K562 (cell line): Measurements from ENCODE around the gene EML1.

Experiments
- CBX5 ChIP-seq: IDR thresholded peaks from 2 replicates; pipeline ENCODE4 v1.6.1; 2014; ENCODE audit warnings: low read depth, borderline replicate concordance
- CHD2 ChIP-seq: IDR thresholded peaks from 2 replicates; pipeline ENCODE4 v1.6.1; 2011; ENCODE audit warnings: low read depth, low read length
- CTCF ChIP-seq, 3 experiments: IDR thresholded peaks in 2 of 3; conservative IDR thresholded peaks in 1 of 3; 2 replicates each; pipeline ENCODE4 v1.5.1; 2011 to 2012; ENCODE audit warnings: low read length in 3 of 3, mild to moderate bottlenecking in 3 of 3, control low read depth in 2 of 3, improper control_type of control experiment in 1 of 3, inconsistent platforms in 1 of 3, low read depth in 1 of 3, mixed read lengths in 1 of 3, moderate library complexity in 1 of 3; ENCODE audit not compliant: insufficient read depth in 2 of 3
- ETS1 ChIP-seq: conservative IDR thresholded peaks from 2 replicates; pipeline ENCODE4 v1.6.1; 2011; ENCODE audit warnings: low read depth, mild to moderate bottlenecking, low read length; ENCODE audit not compliant: control insufficient read depth
- EZH2 ChIP-seq: IDR thresholded peaks from 2 replicates; pipeline ENCODE4 v1.6.1; 2012; ENCODE audit warnings: low read depth, mild to moderate bottlenecking, inconsistent platforms, low read length, borderline replicate concordance
- GABPB2 ChIP-seq: fragments of 250-450 bp; sonication (Bioruptor Pico); conservative IDR thresholded peaks from 2 replicates; pipeline ENCODE4 v1.5.1; 2021; ENCODE audit warnings: mild to moderate bottlenecking
- HDAC6 ChIP-seq: IDR thresholded peaks from 2 replicates; pipeline ENCODE4 v1.6.1; 2012; ENCODE audit warnings: low read depth, mild to moderate bottlenecking, control low read depth, inconsistent platforms, low read length, moderate library complexity
- PHB ChIP-seq: fragments of 250-450 bp; sonication (Bioruptor Pico); IDR thresholded peaks from 2 replicates; pipeline ENCODE4 v1.5.0; 2021
- SRSF9 ChIP-seq: fragments of 200-400 bp; formaldehyde crosslinking; IDR thresholded peaks from 2 replicates; pipeline ENCODE4 v1.6.1; 2017; ENCODE audit warnings: low read depth, low read length, borderline replicate concordance
- TCF7L2 ChIP-seq: fragments of 150-350 bp; IDR thresholded peaks from 2 replicates; pipeline ENCODE4 v1.6.1; 2016; ENCODE audit warnings: low read depth, mild to moderate bottlenecking, low read length, moderate library complexity
- USF2 ChIP-seq: sonication (generic); formaldehyde crosslinking; IDR thresholded peaks from 2 replicates; pipeline ENCODE4 v1.5.0; 2020; ENCODE audit warnings: missing genetic modification reagents
- ZFX ChIP-seq: sonication (generic); formaldehyde crosslinking; IDR thresholded peaks from 2 replicates; pipeline ENCODE4 v1.8.0; 2022; ENCODE audit warnings: mild to moderate bottlenecking, missing genetic modification reagents, moderate library complexity

GRCh38 chr14:99756796-99757195 lies 36.4 kb upstream of the EML1 start:
- no peak for TF ChIP-seq GABPB2
- no peak for TF ChIP-seq PHB (CRISPR knock-in tag)
- TF ChIP-seq CTCF (IDR thresholded peaks at IDR 0.05 in 2 of 3, conservative IDR thresholded peaks at IDR 0.05 in 1 of 3; ENCODE audit: insufficient read depth in 2 of 3, low read depth in 1 of 3, low read length in 3 of 3) = no peak
- no peak for TF ChIP-seq SRSF9
- TF ChIP-seq CHD2 = no peak
- no peak for TF ChIP-seq CBX5
- TF ChIP-seq USF2 (CRISPR knock-in tag) = no peak
- TF ChIP-seq ZFX (CRISPR knock-in tag) = no peak
- TF ChIP-seq TCF7L2 = no peak
- no peak for TF ChIP-seq EZH2
- TF ChIP-seq ETS1 = no peak
- TF ChIP-seq HDAC6 = no peak
